Measurements from ENCODE around the gene L3MBTL2. TPM values are rescaled to one million over a fixed set of nuclear protein-coding genes. Genes with fewer than 3 reads are reported as not detected.

The L3MBTL2 gene
- total RNA-seq, 2 donors from 2014 or later = 25.4 to 37.7 TPM

- TF ChIP-seq POLR2A (IDR thresholded peaks at IDR 0.05) = no peak
- TF ChIP-seq CTCF (IDR thresholded peaks at IDR 0.05) = no peak
- no peak for TF ChIP-seq POLR2AphosphoS5 (IDR thresholded peaks at IDR 0.05)
- H3K36me3 ChIP-seq = peaks cover 18 to 22% of the 10 kb centered on the region in 2 donors
- intact Hi-C loops (cut with DNase I) = no loop called here
- H3K27me3 ChIP-seq (replicated peaks; ENCODE audit: insufficient read depth) = no peaks in the 10 kb centered on the region
- no peak overlapping the region for H3K27ac ChIP-seq
- 85% methylated on average over 3 of the region's 3 CpGs for WGBS
- H3K4me3 ChIP-seq = no peak overlapping the region
- H3K4me1 ChIP-seq (replicated peaks) = no peaks in the 10 kb centered on the region
- no peaks in the 10 kb centered on the region for H3K9me3 ChIP-seq
- no peak for DNase-seq (ENCODE audit: low spot score)
These were observed 24.2 kb upstream of the L3MBTL2 start for GRCh38 chr22:41180926-41181325.

GRCh38 chr22:41181349-41182241 lies 23.5 kb upstream of the L3MBTL2 start:
- no peaks in the 10 kb centered on the region for H3K4me1 ChIP-seq (replicated peaks)
- no peak for DNase-seq (ENCODE audit: low spot score)
- no peaks in the 10 kb centered on the region for H3K27me3 ChIP-seq (replicated peaks; ENCODE audit: insufficient read depth)
- H3K36me3 ChIP-seq = peaks cover 12 to 16% of the 10 kb centered on the region in 2 donors
- WGBS = 71% methylated on average over 15 of the region's 15 CpGs
- no peak overlapping the region for H3K4me3 ChIP-seq
- TF ChIP-seq CTCF (IDR thresholded peaks at IDR 0.05) = no peak
- TF ChIP-seq POLR2A (IDR thresholded peaks at IDR 0.05) = no peak
- TF ChIP-seq POLR2AphosphoS5 (IDR thresholded peaks at IDR 0.05) = no peak
- H3K9me3 ChIP-seq = no peaks in the 10 kb centered on the region
- no peak overlapping the region for H3K27ac ChIP-seq
- intact Hi-C loops (cut with DNase I) = no loop called here

GRCh38 chr22:41184679-41185078 lies 20.4 kb upstream of the L3MBTL2 start:
- H3K27me3 ChIP-seq (replicated peaks; ENCODE audit: insufficient read depth) = no peaks in the 10 kb centered on the region
- intact Hi-C loops (cut with DNase I) = no loop called here
- no peaks in the 10 kb centered on the region for H3K36me3 ChIP-seq
- 65% methylated on average over 3 of the region's 3 CpGs for WGBS
- no peak overlapping the region for H3K4me3 ChIP-seq
- H3K4me1 ChIP-seq (replicated peaks) = no peaks in the 10 kb centered on the region
- H3K27ac ChIP-seq = no peak overlapping the region
- TF ChIP-seq POLR2A (IDR thresholded peaks at IDR 0.05) (no peak), POLR2AphosphoS5 (IDR thresholded peaks at IDR 0.05) (no peak), CTCF (IDR thresholded peaks at IDR 0.05) (no peak)
- DNase-seq (ENCODE audit: low spot score) = no peak
- H3K9me3 ChIP-seq = no peaks in the 10 kb centered on the region

- no peaks in the 10 kb centered on the region for H3K4me1 ChIP-seq (replicated peaks)
- no peaks in the 10 kb centered on the region for H3K36me3 ChIP-seq
- no peak for DNase-seq (ENCODE audit: low spot score)
- H3K4me3 ChIP-seq = no peak overlapping the region
- no peak for TF ChIP-seq POLR2A (IDR thresholded peaks at IDR 0.05)
- TF ChIP-seq CTCF (IDR thresholded peaks at IDR 0.05) = no peak
- TF ChIP-seq POLR2AphosphoS5 (IDR thresholded peaks at IDR 0.05) = no peak
- no peaks in the 10 kb centered on the region for H3K9me3 ChIP-seq
- intact Hi-C loops (cut with DNase I) = no loop called here
- no peak overlapping the region for H3K27ac ChIP-seq
- H3K27me3 ChIP-seq (replicated peaks; ENCODE audit: insufficient read depth) = no peaks in the 10 kb centered on the region
- WGBS = 100% methylated on average over 2 of the region's 2 CpGs
These were observed 13.6 kb upstream of the L3MBTL2 start for GRCh38 chr22:41191467-41191866.

- DNase-seq (ENCODE audit: low spot score) = no peak
- H3K27ac ChIP-seq = no peak overlapping the region
- H3K36me3 ChIP-seq = no peaks in the 10 kb centered on the region
- TF ChIP-seq POLR2AphosphoS5 (IDR thresholded peaks at IDR 0.05) (no peak), CTCF (IDR thresholded peaks at IDR 0.05) (no peak)
- intact Hi-C loops (cut with DNase I) = no loop called here
- H3K4me3 ChIP-seq = no peak overlapping the region
- WGBS = 94% methylated on average over 6 of the region's 6 CpGs
- H3K27me3 ChIP-seq (replicated peaks; ENCODE audit: insufficient read depth) = no peaks in the 10 kb centered on the region
- no peaks in the 10 kb centered on the region for H3K9me3 ChIP-seq
- H3K4me1 ChIP-seq (replicated peaks) = no peaks in the 10 kb centered on the region
These were observed 11.3 kb upstream of the L3MBTL2 start for GRCh38 chr22:41193829-41194228.
